GM18858 (cell line): Measurements from ENCODE around the gene PDE6D.

Experiments used
- ATAC-seq: cut with Tn5 transposase; IDR thresholded peaks from one replicate; pipeline ENCODE4 v1.9.1; 2021; ENCODE audit not compliant: unreplicated experiment

The PDE6D gene

DNA sequence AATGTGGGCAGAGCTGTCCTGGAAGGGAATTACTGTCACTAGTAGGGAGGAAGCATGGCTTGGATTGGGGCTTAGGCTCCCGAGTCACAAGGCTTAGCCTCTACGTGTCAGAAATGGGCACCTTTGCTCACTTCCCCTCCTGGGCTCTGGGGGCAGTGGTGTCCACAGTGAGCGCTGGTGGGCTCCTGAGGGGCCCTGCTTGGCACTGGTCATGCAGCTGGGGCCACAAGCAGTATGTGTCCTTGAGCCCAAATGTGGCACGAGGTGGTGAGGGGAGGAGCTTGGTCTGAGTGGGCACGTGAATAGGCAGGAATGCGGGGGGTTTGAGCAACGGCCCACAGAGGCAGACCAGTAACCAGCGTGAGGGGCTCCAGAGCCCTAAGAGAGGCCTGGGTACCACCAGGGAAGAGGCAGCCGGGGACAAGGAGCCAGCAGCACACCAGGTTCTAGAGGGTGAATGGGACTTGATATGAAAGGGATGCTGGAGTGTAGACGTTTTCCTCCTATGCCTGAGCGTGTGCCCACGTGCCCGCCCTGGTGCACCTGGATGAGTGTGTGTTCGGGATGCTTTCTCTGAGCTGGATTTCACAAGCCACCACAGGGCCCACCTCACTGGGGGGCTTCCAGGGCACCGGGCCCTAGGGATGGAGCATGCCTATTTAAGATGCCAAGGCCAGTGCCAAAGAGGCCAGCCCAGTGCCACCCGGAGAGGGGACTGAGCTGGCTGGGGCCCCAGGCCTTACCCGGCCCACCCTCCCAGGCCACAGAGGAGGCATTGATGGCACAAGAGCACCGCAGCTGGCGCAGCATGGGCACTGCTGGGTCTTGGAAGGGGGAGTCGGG lies 95.5 kb downstream of the PDE6D start:
- no peak for ATAC-seq

- ATAC-seq: no peak
Observed at GRCh38 chr2:231684314-231685223, 96.5 kb downstream of the PDE6D start.

DNA sequence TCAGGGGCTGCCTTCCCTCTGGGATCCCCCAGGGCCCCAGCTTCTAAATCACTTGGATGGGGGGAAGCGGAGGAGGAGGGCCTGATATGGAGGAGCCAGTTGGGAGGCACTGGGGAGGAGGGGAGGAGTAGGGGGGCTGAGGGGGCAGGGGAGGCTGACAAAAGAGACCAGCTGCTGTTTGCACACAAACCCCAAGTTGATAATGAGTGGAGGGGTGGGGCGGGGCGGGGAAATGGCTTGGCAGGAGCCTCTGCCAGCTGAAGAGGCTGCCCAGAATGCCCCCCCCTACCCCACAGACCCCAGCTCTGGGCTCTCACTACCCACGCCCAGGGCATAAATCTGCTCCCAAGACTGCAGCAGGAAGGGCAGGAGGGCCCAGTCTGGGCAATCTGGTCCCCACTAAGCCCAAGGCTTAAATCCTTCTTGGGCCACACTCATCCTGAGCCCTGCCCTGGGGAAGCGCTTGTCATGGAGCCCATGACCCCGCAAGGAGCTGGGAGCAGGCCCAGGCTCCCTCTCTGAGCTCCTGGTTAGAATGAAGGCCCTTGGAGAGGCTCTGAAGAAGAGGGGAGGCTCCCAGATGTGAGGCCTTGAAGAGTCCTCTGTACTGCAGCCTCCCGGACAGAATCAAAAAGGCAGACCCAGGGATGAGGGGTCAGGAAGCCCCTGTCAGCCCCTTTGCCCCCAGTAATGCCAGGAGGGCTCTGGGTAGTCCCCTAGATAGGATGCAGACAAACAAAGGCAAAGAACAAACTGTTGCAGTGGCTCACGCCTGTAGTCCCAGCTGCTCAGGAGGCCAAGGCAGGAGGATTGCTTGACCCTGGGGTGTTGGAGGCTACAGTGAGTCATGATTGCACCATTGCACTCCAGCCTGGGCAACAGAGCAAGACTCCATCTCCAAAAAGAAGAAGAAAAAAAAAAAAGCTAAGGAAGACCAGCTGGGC lies 97.5 kb downstream of the PDE6D start:
- ATAC-seq: no peak

GRCh38 chr2:231682603-231683291 lies 98.3 kb downstream of the PDE6D start:
- ATAC-seq: no peak
